HL-60 (cell line): ENCODE measurements around the gene MYO16.

Source experiments
- DNase-seq, 2 experiments: peaks; one replicate each; pipeline ENCODE4 v3.0.0-alpha.2; 2010 to 2020; ENCODE audit warnings: low read depth in 1 of 2, low spot score in 1 of 2
- H3K27ac ChIP-seq: fragments of 250-450 bp; sonication (Bioruptor Pico); replicated peaks from 2 replicates; pipeline ENCODE4 v1.5.1; 2020; ENCODE audit warnings: mild to moderate bottlenecking, moderate library complexity
- H3K27me3 ChIP-seq: fragments of 250-450 bp; sonication (Bioruptor Pico); 2 replicates; pipeline ENCODE4 v1.5.1; 2021; ENCODE audit warnings: mild to moderate bottlenecking, moderate library complexity; ENCODE audit not compliant: insufficient read depth, poor library complexity, severe bottlenecking
- H3K4me3 ChIP-seq: replicated peaks from 2 replicates; pipeline ENCODE4 v1.5.1; 2011; ENCODE audit warnings: mild to moderate bottlenecking, control low read depth, low read length; ENCODE audit not compliant: insufficient read depth
- GABPA ChIP-seq: IDR thresholded peaks from 2 replicates; pipeline ENCODE4 v1.6.1; 2012; ENCODE audit warnings: low read depth
- POLR2AphosphoS5 ChIP-seq: IDR thresholded peaks from 2 replicates; pipeline ENCODE4 v1.6.1; 2012; ENCODE audit warnings: low read depth
- SPI1 ChIP-seq: IDR thresholded peaks from 2 replicates; pipeline ENCODE4 v1.6.1; 2012; ENCODE audit warnings: low read depth, mild to moderate bottlenecking, borderline replicate concordance
- TF ChIP-seq, protein P1 (sequence below): IDR thresholded peaks from one replicate; pipeline ENCODE4 v1.5.1; 2011; ENCODE audit warnings: low read length, control low read depth, inconsistent platforms; ENCODE audit not compliant: insufficient read depth
- TF ChIP-seq, protein P2 (sequence below): IDR thresholded peaks from 2 replicates; pipeline ENCODE4 v1.6.1; 2012; ENCODE audit warnings: low read depth; ENCODE audit not compliant: insufficient replicate concordance

MYO16 gene

DNA sequence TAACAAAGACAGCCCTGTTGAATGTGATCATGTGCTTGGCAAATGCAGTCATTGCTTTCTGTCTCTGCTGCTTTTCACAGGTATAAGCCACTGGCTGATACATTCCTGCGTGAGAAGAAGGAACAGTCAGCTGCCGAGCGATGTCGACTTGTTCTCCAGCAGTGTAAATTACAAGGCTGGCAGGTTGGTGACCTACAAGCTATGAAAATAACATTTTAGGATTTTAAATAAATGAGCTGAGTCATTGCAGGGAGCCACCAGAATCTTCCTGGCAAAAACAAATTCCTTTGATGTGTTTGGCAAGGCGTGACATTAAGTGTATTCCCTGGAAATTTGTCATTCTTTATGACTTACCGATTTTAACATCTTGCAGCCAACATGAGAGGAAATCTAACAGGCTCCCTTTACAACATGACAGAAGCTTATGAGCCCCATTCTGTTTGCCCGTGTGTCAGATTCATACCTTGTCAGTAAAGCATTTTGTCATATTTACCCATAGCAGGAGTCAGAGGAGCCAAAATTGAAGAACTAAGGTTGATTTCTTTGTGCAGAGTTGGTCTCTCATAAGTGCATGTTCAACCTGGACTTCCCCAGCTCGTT, 471.4 kb downstream of the MYO16 start:
- TF ChIP-seq GABPA (no peak), POLR2AphosphoS5 (no peak), SPI1 (no peak)
- TF ChIP-seq, protein P1, sequence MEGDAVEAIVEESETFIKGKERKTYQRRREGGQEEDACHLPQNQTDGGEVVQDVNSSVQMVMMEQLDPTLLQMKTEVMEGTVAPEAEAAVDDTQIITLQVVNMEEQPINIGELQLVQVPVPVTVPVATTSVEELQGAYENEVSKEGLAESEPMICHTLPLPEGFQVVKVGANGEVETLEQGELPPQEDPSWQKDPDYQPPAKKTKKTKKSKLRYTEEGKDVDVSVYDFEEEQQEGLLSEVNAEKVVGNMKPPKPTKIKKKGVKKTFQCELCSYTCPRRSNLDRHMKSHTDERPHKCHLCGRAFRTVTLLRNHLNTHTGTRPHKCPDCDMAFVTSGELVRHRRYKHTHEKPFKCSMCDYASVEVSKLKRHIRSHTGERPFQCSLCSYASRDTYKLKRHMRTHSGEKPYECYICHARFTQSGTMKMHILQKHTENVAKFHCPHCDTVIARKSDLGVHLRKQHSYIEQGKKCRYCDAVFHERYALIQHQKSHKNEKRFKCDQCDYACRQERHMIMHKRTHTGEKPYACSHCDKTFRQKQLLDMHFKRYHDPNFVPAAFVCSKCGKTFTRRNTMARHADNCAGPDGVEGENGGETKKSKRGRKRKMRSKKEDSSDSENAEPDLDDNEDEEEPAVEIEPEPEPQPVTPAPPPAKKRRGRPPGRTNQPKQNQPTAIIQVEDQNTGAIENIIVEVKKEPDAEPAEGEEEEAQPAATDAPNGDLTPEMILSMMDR: no peak
- TF ChIP-seq, protein P2, sequence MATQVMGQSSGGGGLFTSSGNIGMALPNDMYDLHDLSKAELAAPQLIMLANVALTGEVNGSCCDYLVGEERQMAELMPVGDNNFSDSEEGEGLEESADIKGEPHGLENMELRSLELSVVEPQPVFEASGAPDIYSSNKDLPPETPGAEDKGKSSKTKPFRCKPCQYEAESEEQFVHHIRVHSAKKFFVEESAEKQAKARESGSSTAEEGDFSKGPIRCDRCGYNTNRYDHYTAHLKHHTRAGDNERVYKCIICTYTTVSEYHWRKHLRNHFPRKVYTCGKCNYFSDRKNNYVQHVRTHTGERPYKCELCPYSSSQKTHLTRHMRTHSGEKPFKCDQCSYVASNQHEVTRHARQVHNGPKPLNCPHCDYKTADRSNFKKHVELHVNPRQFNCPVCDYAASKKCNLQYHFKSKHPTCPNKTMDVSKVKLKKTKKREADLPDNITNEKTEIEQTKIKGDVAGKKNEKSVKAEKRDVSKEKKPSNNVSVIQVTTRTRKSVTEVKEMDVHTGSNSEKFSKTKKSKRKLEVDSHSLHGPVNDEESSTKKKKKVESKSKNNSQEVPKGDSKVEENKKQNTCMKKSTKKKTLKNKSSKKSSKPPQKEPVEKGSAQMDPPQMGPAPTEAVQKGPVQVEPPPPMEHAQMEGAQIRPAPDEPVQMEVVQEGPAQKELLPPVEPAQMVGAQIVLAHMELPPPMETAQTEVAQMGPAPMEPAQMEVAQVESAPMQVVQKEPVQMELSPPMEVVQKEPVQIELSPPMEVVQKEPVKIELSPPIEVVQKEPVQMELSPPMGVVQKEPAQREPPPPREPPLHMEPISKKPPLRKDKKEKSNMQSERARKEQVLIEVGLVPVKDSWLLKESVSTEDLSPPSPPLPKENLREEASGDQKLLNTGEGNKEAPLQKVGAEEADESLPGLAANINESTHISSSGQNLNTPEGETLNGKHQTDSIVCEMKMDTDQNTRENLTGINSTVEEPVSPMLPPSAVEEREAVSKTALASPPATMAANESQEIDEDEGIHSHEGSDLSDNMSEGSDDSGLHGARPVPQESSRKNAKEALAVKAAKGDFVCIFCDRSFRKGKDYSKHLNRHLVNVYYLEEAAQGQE: no peak

DNA sequence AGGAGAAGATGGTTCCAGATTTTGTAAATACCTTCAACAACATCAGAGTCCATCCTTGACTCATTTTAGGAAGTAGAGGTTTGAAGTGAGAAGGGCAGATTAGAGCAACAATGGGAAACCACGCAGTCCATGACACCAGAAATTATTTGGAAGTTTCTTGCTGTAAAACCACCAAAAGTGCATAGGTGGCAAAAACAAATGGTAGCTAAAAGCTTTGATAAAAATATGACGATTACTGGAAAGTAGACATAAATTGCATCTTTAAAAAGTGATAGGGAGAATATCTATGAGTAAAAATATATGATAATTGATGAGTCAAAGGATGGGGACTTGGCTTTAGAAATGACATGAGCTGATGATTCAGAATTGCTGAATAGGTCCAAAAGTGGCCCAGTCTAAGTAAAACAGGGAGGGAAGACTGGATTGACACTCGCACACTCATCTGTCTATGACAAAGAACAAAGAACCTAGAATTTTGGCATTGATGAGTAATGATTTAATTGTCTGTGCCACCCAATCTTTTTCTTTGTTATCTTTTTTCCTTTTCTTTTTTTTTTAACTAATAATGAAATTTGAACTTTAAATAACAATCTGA, 472.2 kb downstream of the MYO16 start:
- Histone ChIP-seq H3K27ac (no peak overlapping the region), H3K4me3 (no peak overlapping the region), H3K27me3 (no peaks in the 10 kb centered on the region)
- DNase-seq: no peak
- TF ChIP-seq GABPA (no peak), POLR2AphosphoS5 (no peak), SPI1 (no peak)
- TF ChIP-seq, protein P1: no peak
- TF ChIP-seq, protein P2: no peak

More for the DNA sequence above, 471.4 kb downstream of the MYO16 start:
- Histone ChIP-seq H3K27me3 (no peaks in the 10 kb centered on the region), H3K27ac (no peak overlapping the region), H3K4me3 (no peak overlapping the region)
- no peak for DNase-seq

DNA sequence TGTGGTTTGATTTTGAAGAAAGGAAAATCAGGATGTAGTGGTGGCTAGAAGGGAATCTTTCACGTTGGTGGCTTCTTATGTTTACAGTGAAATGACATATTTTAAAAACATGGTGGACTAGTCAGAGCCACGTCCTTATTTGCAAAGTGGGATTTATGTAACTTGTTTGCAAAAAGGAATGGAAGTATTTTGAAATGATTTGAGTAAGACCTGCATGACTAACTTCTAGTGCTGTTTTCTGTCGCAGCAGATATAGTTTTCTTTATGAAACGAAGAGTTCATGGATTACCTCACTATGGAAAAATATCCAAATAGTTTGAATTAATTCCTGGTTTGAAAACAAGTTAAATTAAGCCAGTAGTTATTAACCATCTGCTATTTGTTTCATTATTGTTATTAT, 476.5 kb downstream of the MYO16 start:
- TF ChIP-seq, protein P2: no peak
- no peak for TF ChIP-seq GABPA
- TF ChIP-seq, protein P1: no peak
- TF ChIP-seq POLR2AphosphoS5: no peak
- TF ChIP-seq SPI1: no peak
- Histone ChIP-seq H3K27ac (peak overlapping the region; percentile 41), H3K4me3 (no peak overlapping the region), H3K27me3 (no peaks in the 10 kb centered on the region)
- DNase-seq: peak in 1 of 2 experiments; percentile 37
